ENCODE data around the gene DACH2.

DNA sequence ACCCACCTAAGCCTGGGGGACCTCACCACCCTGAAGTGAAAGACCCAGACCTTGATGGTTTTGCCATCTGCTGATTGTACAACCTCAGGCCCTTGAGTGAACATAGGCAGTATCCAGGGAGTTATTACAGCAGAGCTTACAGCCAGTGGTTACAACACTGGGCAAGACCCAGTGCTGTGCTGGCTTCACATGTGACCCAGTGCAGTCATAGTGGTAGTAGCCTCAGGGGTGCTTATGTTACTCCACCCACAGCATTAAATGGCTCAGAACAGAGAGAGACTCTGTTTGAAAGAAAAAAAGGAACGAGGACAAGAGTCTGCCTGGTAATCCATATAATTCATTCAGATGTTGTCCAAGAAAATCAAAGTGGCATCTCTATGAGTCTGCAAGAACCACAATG lies 45.2 kb upstream of the DACH2 start:
- TF ChIP-seq, protein P1, sequence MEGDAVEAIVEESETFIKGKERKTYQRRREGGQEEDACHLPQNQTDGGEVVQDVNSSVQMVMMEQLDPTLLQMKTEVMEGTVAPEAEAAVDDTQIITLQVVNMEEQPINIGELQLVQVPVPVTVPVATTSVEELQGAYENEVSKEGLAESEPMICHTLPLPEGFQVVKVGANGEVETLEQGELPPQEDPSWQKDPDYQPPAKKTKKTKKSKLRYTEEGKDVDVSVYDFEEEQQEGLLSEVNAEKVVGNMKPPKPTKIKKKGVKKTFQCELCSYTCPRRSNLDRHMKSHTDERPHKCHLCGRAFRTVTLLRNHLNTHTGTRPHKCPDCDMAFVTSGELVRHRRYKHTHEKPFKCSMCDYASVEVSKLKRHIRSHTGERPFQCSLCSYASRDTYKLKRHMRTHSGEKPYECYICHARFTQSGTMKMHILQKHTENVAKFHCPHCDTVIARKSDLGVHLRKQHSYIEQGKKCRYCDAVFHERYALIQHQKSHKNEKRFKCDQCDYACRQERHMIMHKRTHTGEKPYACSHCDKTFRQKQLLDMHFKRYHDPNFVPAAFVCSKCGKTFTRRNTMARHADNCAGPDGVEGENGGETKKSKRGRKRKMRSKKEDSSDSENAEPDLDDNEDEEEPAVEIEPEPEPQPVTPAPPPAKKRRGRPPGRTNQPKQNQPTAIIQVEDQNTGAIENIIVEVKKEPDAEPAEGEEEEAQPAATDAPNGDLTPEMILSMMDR (conservative IDR thresholded peaks at IDR 0.05; ENCODE audit: low read depth, low read length): no peak
- no peak for TF ChIP-seq POLR2A (IDR thresholded peaks at IDR 0.05; ENCODE audit: low read depth, low read length)
- TF ChIP-seq MXI1 (IDR thresholded peaks at IDR 0.05; ENCODE audit: borderline replicate concordance, low read depth, low read length): no peak
- no peak for TF ChIP-seq RAD21 (IDR thresholded peaks at IDR 0.05; ENCODE audit: low read length)
- no peak for TF ChIP-seq CEBPB (IDR thresholded peaks at IDR 0.05; ENCODE audit: low read depth, low read length)
- TF ChIP-seq, protein P2, sequence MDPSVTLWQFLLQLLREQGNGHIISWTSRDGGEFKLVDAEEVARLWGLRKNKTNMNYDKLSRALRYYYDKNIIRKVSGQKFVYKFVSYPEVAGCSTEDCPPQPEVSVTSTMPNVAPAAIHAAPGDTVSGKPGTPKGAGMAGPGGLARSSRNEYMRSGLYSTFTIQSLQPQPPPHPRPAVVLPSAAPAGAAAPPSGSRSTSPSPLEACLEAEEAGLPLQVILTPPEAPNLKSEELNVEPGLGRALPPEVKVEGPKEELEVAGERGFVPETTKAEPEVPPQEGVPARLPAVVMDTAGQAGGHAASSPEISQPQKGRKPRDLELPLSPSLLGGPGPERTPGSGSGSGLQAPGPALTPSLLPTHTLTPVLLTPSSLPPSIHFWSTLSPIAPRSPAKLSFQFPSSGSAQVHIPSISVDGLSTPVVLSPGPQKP (IDR thresholded peaks at IDR 0.05; ENCODE audit: borderline replicate concordance, low read depth, low read length): no peak
- TF ChIP-seq FOS (IDR thresholded peaks at IDR 0.05; ENCODE audit: low read depth, low read length): no peak
- TF ChIP-seq, protein P3, sequence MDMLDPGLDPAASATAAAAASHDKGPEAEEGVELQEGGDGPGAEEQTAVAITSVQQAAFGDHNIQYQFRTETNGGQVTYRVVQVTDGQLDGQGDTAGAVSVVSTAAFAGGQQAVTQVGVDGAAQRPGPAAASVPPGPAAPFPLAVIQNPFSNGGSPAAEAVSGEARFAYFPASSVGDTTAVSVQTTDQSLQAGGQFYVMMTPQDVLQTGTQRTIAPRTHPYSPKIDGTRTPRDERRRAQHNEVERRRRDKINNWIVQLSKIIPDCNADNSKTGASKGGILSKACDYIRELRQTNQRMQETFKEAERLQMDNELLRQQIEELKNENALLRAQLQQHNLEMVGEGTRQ (IDR thresholded peaks at IDR 0.05; ENCODE audit: low read depth, low read length): no peak
- no peak for TF ChIP-seq MAFK (IDR thresholded peaks at IDR 0.05; ENCODE audit: low read depth, low read length)
- TF ChIP-seq RCOR1 (IDR thresholded peaks at IDR 0.05; ENCODE audit: insufficient replicate concordance, low read length): no peak
- TF ChIP-seq RFX5 (IDR thresholded peaks at IDR 0.05; ENCODE audit: low read depth, low read length): no peak
- no peak for TF ChIP-seq BHLHE40 (IDR thresholded peaks at IDR 0.05; ENCODE audit: low read depth, low read length)
- TF ChIP-seq SMC3 (IDR thresholded peaks at IDR 0.05; ENCODE audit: low read depth, low read length): no peak

All from IMR-90 (cell line).